Mucosa of descending colon (tissue), 3 donors: ENCODE measurements around the gene LIFR. TPM values are rescaled to one million over a fixed set of nuclear protein-coding genes. Genes with fewer than 3 reads are reported as not detected.

ENCODE experiments used
- ATAC-seq: fragments of 200-7000 bp; cut with Tn5 transposase; one replicate; pipeline ENCODE4 v1.9.1; 2020; ENCODE audit warnings: mild to moderate bottlenecking, moderate library complexity
- DNase-seq, 3 donors: peaks; one replicate each; pipeline ENCODE4 v3.0.0-alpha.2; 2020
- H3K36me3 ChIP-seq: fragments of 200-600 bp; one replicate; pipeline ENCODE4 v1.8.0; 2021; ENCODE audit warnings: low read depth, mild to moderate bottlenecking
- H3K4me1 ChIP-seq: fragments of 200-600 bp; one replicate; pipeline ENCODE4 v1.8.0; 2021; ENCODE audit warnings: low read depth, mild to moderate bottlenecking
- H3K4me3 ChIP-seq: fragments of 200-600 bp; one replicate; pipeline ENCODE4 v1.8.0; 2021; ENCODE audit warnings: mild to moderate bottlenecking
- H3K9me3 ChIP-seq: fragments of 200-600 bp; one replicate; pipeline ENCODE4 v1.8.0; 2021; ENCODE audit warnings: mild to moderate bottlenecking
- CTCF ChIP-seq: fragments of 200-600 bp; IDR thresholded peaks from one replicate; pipeline ENCODE4 v1.8.0; 2022; ENCODE audit warnings: antibody characterized with exemption, mild to moderate bottlenecking
- intact Hi-C, 2 donors: fragments of 100-400 bp; cut with DNase I in 1 of 2; cut with micrococcal nuclease in 1 of 2; formaldehyde crosslinking; loops; one replicate each; pipeline versions ENCODE4 v1.11.0 to v1.11.1; 2022; cut with DNase I, micrococcal nuclease
- total RNA-seq, 3 donors: library from RNA; stranded (reverse); fragmentation: NEBNext Ultra II Directional in 2 of 3; extraction: Animal tissue kit (Norgen Biotek cat#: 25700) in 2 of 3; gene quantifications; one replicate each; pipeline versions ENCODE4 v1.2.1 to v1.2.4, GENCODE V29; 2021 to 2023
- donor health status: DM: no; HTN: no; CAD: no; lungs with moderate emphysema.
- donor health status: DM: no; HTN: no; CAD: no.
- donor health status: DM: no; HTN: yes; CAD: no.

The LIFR gene
- total RNA-seq, 3 donors from 2014 or later: 9.5 to 28.9 (median 13.1) TPM

- TF ChIP-seq CTCF: no peak
- Histone ChIP-seq H3K4me1 (no peaks in the 10 kb centered on the region), H3K9me3 (no peaks in the 10 kb centered on the region), H3K4me3 (no peak overlapping the region), H3K36me3 (no peaks in the 10 kb centered on the region)
- no peak for DNase-seq
- no peak for ATAC-seq
- intact Hi-C loops: no loop called here
These were observed 24.2 kb downstream of the LIFR start for GRCh38 chr5:38532165-38532669.

GRCh38 chr5:38531518-38531917 is 24.9 kb downstream of the LIFR start:
- DNase-seq (no peak), ATAC-seq (no peak)
- intact Hi-C loops: no loop called here
- H3K4me1 ChIP-seq: no peaks in the 10 kb centered on the region
- no peaks in the 10 kb centered on the region for H3K9me3 ChIP-seq
- H3K4me3 ChIP-seq: no peak overlapping the region
- H3K36me3 ChIP-seq: no peaks in the 10 kb centered on the region
- no peak for TF ChIP-seq CTCF

- Histone ChIP-seq H3K9me3 (no peaks in the 10 kb centered on the region), H3K4me1 (no peaks in the 10 kb centered on the region), H3K4me3 (no peak overlapping the region), H3K36me3 (no peaks in the 10 kb centered on the region)
- no peak for DNase-seq
- intact Hi-C loops: no loop called here
- TF ChIP-seq CTCF: no peak
- no peak for ATAC-seq
These were observed 26.3 kb downstream of the LIFR start for GRCh38 chr5:38529955-38530646.

- TF ChIP-seq CTCF: no peak
- DNase-seq (no peak), ATAC-seq (no peak)
- Histone ChIP-seq H3K36me3 (no peaks in the 10 kb centered on the region), H3K9me3 (no peaks in the 10 kb centered on the region), H3K4me3 (no peak overlapping the region), H3K4me1 (no peaks in the 10 kb centered on the region)
- intact Hi-C loops: no loop called here
These were observed 28.2 kb downstream of the LIFR start for GRCh38 chr5:38528162-38528703.

GRCh38 chr5:38527475-38527874 is 29.0 kb downstream of the LIFR start:
- DNase-seq: no peak
- intact Hi-C loops: no loop called here
- H3K36me3 ChIP-seq: no peaks in the 10 kb centered on the region

More at GRCh38 chr5:38527475-38527874, 29.0 kb downstream of the LIFR start:
- Histone ChIP-seq H3K9me3 (no peaks in the 10 kb centered on the region), H3K4me1 (no peaks in the 10 kb centered on the region), H3K4me3 (no peak overlapping the region)
- no peak for TF ChIP-seq CTCF
- ATAC-seq: no peak
